ENCODE data around the gene LSM7.

LSM7 gene

GRCh38 chr19:2336528-2337328 lies 8.3 kb upstream of the LSM7 start:
- no peak for DNase-seq

- no peak for DNase-seq
Observed at GRCh38 chr19:2335848-2336247, 7.5 kb upstream of the LSM7 start.

GRCh38 chr19:2334986-2335846 lies 6.8 kb upstream of the LSM7 start:
- DNase-seq: no peak

- DNase-seq: no peak
Observed at GRCh38 chr19:2334426-2334825, 6.0 kb upstream of the LSM7 start.

GRCh38 chr19:2333807-2334211 lies 5.4 kb upstream of the LSM7 start:
- DNase-seq: no peak

- no peak for DNase-seq
Observed at GRCh38 chr19:2333027-2333806, 4.8 kb upstream of the LSM7 start.

- peak; percentile 44 for DNase-seq
Observed at GRCh38 chr19:2332341-2333026, 4.1 kb upstream of the LSM7 start.

GRCh38 chr19:2331601-2332246 lies 3.3 kb upstream of the LSM7 start:
- no peak for DNase-seq

GRCh38 chr19:2330632-2331284 lies 2.4 kb upstream of the LSM7 start:
- DNase-seq: no peak

- DNase-seq: no peak
Observed at GRCh38 chr19:2330255-2330631, 1.9 kb upstream of the LSM7 start.

- no peak for DNase-seq
Observed at GRCh38 chr19:2329501-2329916, 1.1 kb upstream of the LSM7 start.

- DNase-seq: no peak
Observed at GRCh38 chr19:2329149-2329478, 728 bp upstream of the LSM7 start.

- DNase-seq: peak; percentile 70
Observed at GRCh38 chr19:2327773-2328400, 499 bp downstream of the LSM7 start.

GRCh38 chr19:2326699-2327360 lies 1.6 kb downstream of the LSM7 start:
- DNase-seq: no peak

GRCh38 chr19:2325281-2326046 lies 2.9 kb downstream of the LSM7 start:
- no peak for DNase-seq

GRCh38 chr19:2324220-2324948 lies 4.0 kb downstream of the LSM7 start:
- no peak for DNase-seq

- DNase-seq: no peak
Observed at GRCh38 chr19:2323707-2324106, 4.7 kb downstream of the LSM7 start.

- no peak for DNase-seq
Observed at GRCh38 chr19:2321565-2322283, 6.7 kb downstream of the LSM7 start.

GRCh38 chr19:2320939-2321338 lies 7.4 kb downstream of the LSM7 start:
- DNase-seq: no peak

Data from stimulated activated CD8-positive, alpha-beta memory T cell treated with anti-CD3 and anti-CD28 coated beads, Interleukin-4, amount 100 ng/mL, for 48 hours (primary cell).